Keratinocyte (primary cell): ENCODE data around the gene CMIP. TPM values are rescaled to one million over a fixed set of nuclear protein-coding genes. Genes with fewer than 3 reads are reported as not detected.

Experiments used
- DNase-seq: peaks from one replicate; pipeline ENCODE4 v3.0.0-alpha.2; 2011; ENCODE audit warnings: low read depth, missing footprints, low spot score
- FAIRE-seq: peaks from 2 replicates; lab custom pipeline; 2011; peaks lifted over from hg19 to GRCh38; lab: Jason Lieb, UNC
- H2AFZ ChIP-seq: 2 replicates; pipeline ENCODE4 v1.6.0; 2012; ENCODE audit warnings: low read length, control low read depth, inconsistent platforms; ENCODE audit not compliant: control insufficient read depth
- H3K27ac ChIP-seq: 2 replicates; pipeline ENCODE4 v1.5.1; 2011; ENCODE audit warnings: low read length; ENCODE audit not compliant: control insufficient read depth, insufficient read depth
- H3K27me3 ChIP-seq: 3 replicates; pipeline ENCODE4 v1.6.0; 2011; ENCODE audit warnings: low read length; ENCODE audit not compliant: control insufficient read depth, insufficient read depth; ENCODE audit errors: extremely low read depth
- H3K36me3 ChIP-seq, 2 experiments: 2 replicates in 1 of 2; 3 replicates in 1 of 2; pipeline ENCODE4 v1.5.1; 2011; ENCODE audit warnings: low read length in 2 of 2, mild to moderate bottlenecking in 1 of 2; ENCODE audit not compliant: control insufficient read depth in 2 of 2, insufficient read depth in 2 of 2; ENCODE audit errors: extremely low read depth in 1 of 2
- H3K4me1 ChIP-seq: 3 replicates; pipeline ENCODE4 v1.5.1; 2011; ENCODE audit warnings: low read length; ENCODE audit not compliant: control insufficient read depth, insufficient read depth; ENCODE audit errors: extremely low read depth
- H3K4me2 ChIP-seq: 3 replicates; pipeline ENCODE4 v1.6.0; 2011; ENCODE audit warnings: low read depth, low read length; ENCODE audit not compliant: control insufficient read depth, insufficient read depth; ENCODE audit errors: extremely low read depth
- H3K4me3 ChIP-seq, 3 experiments: fragments of 200-600 bp in 1 of 3; sonication (generic) in 1 of 3; 2 replicates in 2 of 3; 3 replicates in 1 of 3; pipeline ENCODE4 v1.5.1; 2011 to 2016; ENCODE audit warnings: low read length in 3 of 3, mild to moderate bottlenecking in 3 of 3, control low read depth in 2 of 3, inconsistent platforms in 1 of 3, low read depth in 1 of 3, mixed read lengths in 1 of 3, mixed run types in 1 of 3, moderate library complexity in 1 of 3; ENCODE audit not compliant: control insufficient read depth in 2 of 3, insufficient read depth in 2 of 3; ENCODE audit errors: extremely low read depth in 1 of 3
- H3K79me2 ChIP-seq: 2 replicates; pipeline ENCODE4 v1.6.0; 2012; ENCODE audit warnings: low read length; ENCODE audit not compliant: control insufficient read depth, insufficient read depth
- H3K9ac ChIP-seq: 3 replicates; pipeline ENCODE4 v1.6.0; 2011; ENCODE audit warnings: low read length; ENCODE audit not compliant: control insufficient read depth, insufficient read depth; ENCODE audit errors: extremely low read depth
- H3K9me1 ChIP-seq: 3 replicates; pipeline ENCODE4 v1.6.0; 2011; ENCODE audit warnings: low read length; ENCODE audit not compliant: control insufficient read depth, insufficient read depth; ENCODE audit errors: extremely low read depth
- H3K9me3 ChIP-seq: 2 replicates; pipeline ENCODE4 v1.5.1; 2012; ENCODE audit warnings: low read depth, low read length; ENCODE audit not compliant: control insufficient read depth
- H4K20me1 ChIP-seq: 3 replicates; pipeline ENCODE4 v1.6.0; 2011; ENCODE audit warnings: low read length; ENCODE audit not compliant: control insufficient read depth, insufficient read depth; ENCODE audit errors: extremely low read depth
- CTCF ChIP-seq, 3 experiments: IDR thresholded peaks in 1 of 3; conservative IDR thresholded peaks in 1 of 3; optimal IDR thresholded peaks in 1 of 3; 2 replicates in 2 of 3; 3 replicates in 1 of 3; pipeline versions ENCODE3 to v1.5.1; 2011; ENCODE audit warnings: low read length in 3 of 3, mild to moderate bottlenecking in 3 of 3, moderate library complexity in 2 of 3, control low read depth in 1 of 3, inconsistent platforms in 1 of 3; ENCODE audit not compliant: insufficient read depth in 2 of 3; ENCODE audit errors: extremely low read depth in 1 of 3
- EZH2 ChIP-seq: IDR thresholded peaks from one replicate; pipeline ENCODE4 v1.6.1; 2012; ENCODE audit warnings: inconsistent platforms, mild to moderate bottlenecking, low read length, moderate library complexity
- dilution Hi-C: fragments of 300-500 bp; cut with MboI; formaldehyde crosslinking; loops from one replicate; pipeline ENCODE4 v1.7.0; 2020; ENCODE audit warnings: low sequenced_read_pairs; ENCODE audit not compliant: extremely low pct_ligation_motif_present
- polyA plus RNA-seq, 5 experiments: library from polyadenylated mRNA; depleted of rRNA in 3 of 5; stranded (reverse) in 3 of 5; stranded (forward) in 1 of 5; unstranded in 1 of 5; fragments of >200 nt; gene quantifications; 1 replicate in 1 of 5; 2 replicates in 3 of 5; 3 replicates in 1 of 5; pipeline versions ENCODE4 v1.2.1 to v1.2.3, GENCODE V29; 2011 to 2012; ENCODE audit warnings: missing spikeins in 2 of 5, low read depth in 1 of 5, low replicate concordance in 1 of 5

Gene CMIP
- polyA plus RNA-seq, 1 donor (not counting 4 experiments of a cell fraction or from before 2014, with no cell fraction given), result 5.0 TPM

GRCh38 chr16:81616321-81617020, 171.9 kb downstream of the CMIP start:
- Histone ChIP-seq H4K20me1 (no peaks in the 10 kb centered on the region), H3K4me2 (no peak overlapping the region), H3K27me3 (no peaks in the 10 kb centered on the region), H3K9me3 (no peaks in the 10 kb centered on the region), H3K79me2 (peaks cover 63% of the 10 kb centered on the region), H3K4me1 (peaks cover 20% of the 10 kb centered on the region), H3K36me3 (peaks cover 21 to 41% of the 10 kb centered on the region in 2 experiments), H2AFZ (no peak overlapping the region), H3K27ac (no peak overlapping the region), H3K9ac (peak overlapping the region; percentile 12), H3K9me1 (peaks cover 7% of the 10 kb centered on the region), H3K4me3 (no peak overlapping the region)
- FAIRE-seq, result no peak
- dilution Hi-C loops, result no loop called here
- no peak for DNase-seq
- TF ChIP-seq CTCF (optimal IDR thresholded peaks at IDR 0.05 in 1 of 3, IDR thresholded peaks at IDR 0.05 in 1 of 3, conservative IDR thresholded peaks at IDR 0.05 in 1 of 3; ENCODE audit: extremely low read depth in 1 of 3, insufficient read depth in 2 of 3, low read length in 3 of 3) (no peak), EZH2 (no peak)

- peaks cover 25% of the 10 kb centered on the region for H3K4me1 ChIP-seq
- no peaks in the 10 kb centered on the region for H3K9me3 ChIP-seq
- no peak overlapping the region for H3K27ac ChIP-seq
- no peaks in the 10 kb centered on the region for H4K20me1 ChIP-seq
- peaks cover 7% of the 10 kb centered on the region for H3K9me1 ChIP-seq
- H2AFZ ChIP-seq, result no peak overlapping the region
- dilution Hi-C loops, result no loop called here
- H3K36me3 ChIP-seq, result peaks cover 18 to 44% of the 10 kb centered on the region in 2 experiments
- no peak overlapping the region for H3K4me3 ChIP-seq
- H3K4me2 ChIP-seq, result no peak overlapping the region
- DNase-seq, result no peak
- FAIRE-seq, result no peak
- no peak for TF ChIP-seq CTCF (optimal IDR thresholded peaks at IDR 0.05 in 1 of 3, IDR thresholded peaks at IDR 0.05 in 1 of 3, conservative IDR thresholded peaks at IDR 0.05 in 1 of 3; ENCODE audit: extremely low read depth in 1 of 3, insufficient read depth in 2 of 3, low read length in 3 of 3)
- no peak for TF ChIP-seq EZH2
- no peak overlapping the region for H3K9ac ChIP-seq
- peaks cover 60% of the 10 kb centered on the region for H3K79me2 ChIP-seq
- no peaks in the 10 kb centered on the region for H3K27me3 ChIP-seq
Observed at GRCh38 chr16:81617021-81617346, 172.4 kb downstream of the CMIP start.
